Esophagus muscularis mucosa (tissue), 4 donors: ENCODE results near the gene CAMK1D. TPM values are rescaled to one million over a fixed set of nuclear protein-coding genes. Genes with fewer than 3 reads are reported as not detected.
"Not testable (repeated sequence)": the region's sequence is repeated elsewhere in the genome, so short reads cannot be mapped to it uniquely, and the experiment has no call there.

Source experiments
- DNase-seq: peaks from one replicate; pipeline ENCODE4 v3.0.0-alpha.2; 2017; ENCODE audit errors: extremely low spot score
- H3K27ac ChIP-seq, 4 donors: fragments of 200-600 bp; sonication (generic); replicated peaks in 1 of 4; 1 replicate in 3 of 4; 2 replicates in 1 of 4; pipeline ENCODE4 v1.5.1; 2016 to 2019; ENCODE audit warnings: mild to moderate bottlenecking in 1 of 4
- H3K27me3 ChIP-seq, 4 donors: fragments of 200-600 bp; sonication (generic); one replicate each; pipeline versions ENCODE4 v1.5.1 to v1.6.0; 2016 to 2019
- H3K36me3 ChIP-seq, 4 donors: fragments of 200-600 bp; sonication (generic); one replicate each; pipeline ENCODE4 v1.5.1; 2016 to 2019
- H3K4me1 ChIP-seq, 4 donors: fragments of 200-600 bp; sonication (generic); one replicate each; pipeline ENCODE4 v1.5.1; 2016 to 2019
- H3K4me3 ChIP-seq, 4 donors: fragments of 200-600 bp; sonication (generic); 1 replicate in 2 of 4; 2 replicates in 2 of 4; pipeline ENCODE4 v1.5.1; 2016 to 2019; ENCODE audit warnings: mild to moderate bottlenecking in 4 of 4, moderate library complexity in 1 of 4
- H3K9me3 ChIP-seq, 4 donors: fragments of 200-600 bp; sonication (generic); 1 replicate in 3 of 4; 2 replicates in 1 of 4; pipeline ENCODE4 v1.5.1; 2016 to 2019
- EP300 ChIP-seq: sonication (generic); formaldehyde crosslinking; IDR thresholded peaks from one replicate; pipeline ENCODE4 v1.6.1; 2017; ENCODE audit warnings: antibody characterized with exemption
- POLR2A ChIP-seq: fragments of 450-650 bp; IDR thresholded peaks from one replicate; pipeline ENCODE4 v1.6.1; 2017; ENCODE audit warnings: antibody characterized with exemption, moderate library complexity, mild to moderate bottlenecking, low read depth
- POLR2AphosphoS5 ChIP-seq, 2 donors: sonication (generic); formaldehyde crosslinking; IDR thresholded peaks; one replicate each; pipeline ENCODE4 v1.6.1; 2017; ENCODE audit warnings: antibody characterized with exemption in 2 of 2
- WGBS: methylation state at CpG from one replicate; pipeline ENCODE4 v1.1.5; 2018; 5-methylcytosine and 5-hydroxymethylcytosine counted together
- intact Hi-C: fragments of 100-400 bp; cut with DNase I; formaldehyde crosslinking; loops from one replicate; pipeline ENCODE4 v1.15.1; 2023
- total RNA-seq, 4 donors: library from RNA; depleted of rRNA; stranded (reverse); fragments of >200 nt; gene quantifications; one replicate each; pipeline versions ENCODE4 v1.1.0 to v1.2.1, GENCODE V29; 2016
- TF ChIP-seq, protein P1 (sequence below), 3 experiments: fragments of 200-600 bp in 2 of 3; fragments of 450-650 bp in 1 of 3; sonication (generic) in 2 of 3; IDR thresholded peaks; one replicate each; pipeline ENCODE4 v1.5.1; 2017 to 2019; ENCODE audit warnings: antibody characterized with exemption in 3 of 3, mild to moderate bottlenecking in 2 of 3, moderate library complexity in 1 of 3

The CAMK1D gene
- total RNA-seq, 4 donors from 2014 or later: 8.4 to 15.4 (median 11.3) TPM

DNA sequence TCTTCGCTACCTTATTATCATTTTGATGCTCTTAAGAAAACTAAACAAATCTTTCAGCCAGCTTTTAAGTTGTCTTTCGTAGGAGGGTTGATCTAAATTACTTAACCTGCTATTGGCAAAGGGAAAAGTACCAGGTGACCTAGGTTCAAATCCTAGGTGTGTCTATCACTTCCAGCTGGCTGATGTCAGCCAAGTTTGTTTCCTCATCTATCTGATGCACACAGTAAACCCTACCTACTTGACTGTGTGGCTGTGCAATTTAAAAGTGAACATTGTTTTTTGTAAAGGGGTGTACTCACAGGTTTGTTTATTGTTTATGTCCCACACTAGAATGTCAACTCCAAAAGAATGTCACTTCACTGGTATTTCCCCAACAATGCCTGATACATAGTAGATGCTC, 21.9 kb upstream of the CAMK1D start:
- Histone ChIP-seq H3K4me3 (no peak overlapping the region), H3K36me3 (no peaks in the 10 kb centered on the region), H3K27ac (no peak overlapping the region), H3K9me3 (no peaks in the 10 kb centered on the region), H3K4me1 (peaks cover 0 to 27% (median 18%) of the 10 kb centered on the region in 4 donors), H3K27me3 (no peaks in the 10 kb centered on the region)
- 69% methylated on average over 2 of the region's 2 CpGs for WGBS
- DNase-seq: no peak
- intact Hi-C loops: no loop called here
- TF ChIP-seq, protein P1, sequence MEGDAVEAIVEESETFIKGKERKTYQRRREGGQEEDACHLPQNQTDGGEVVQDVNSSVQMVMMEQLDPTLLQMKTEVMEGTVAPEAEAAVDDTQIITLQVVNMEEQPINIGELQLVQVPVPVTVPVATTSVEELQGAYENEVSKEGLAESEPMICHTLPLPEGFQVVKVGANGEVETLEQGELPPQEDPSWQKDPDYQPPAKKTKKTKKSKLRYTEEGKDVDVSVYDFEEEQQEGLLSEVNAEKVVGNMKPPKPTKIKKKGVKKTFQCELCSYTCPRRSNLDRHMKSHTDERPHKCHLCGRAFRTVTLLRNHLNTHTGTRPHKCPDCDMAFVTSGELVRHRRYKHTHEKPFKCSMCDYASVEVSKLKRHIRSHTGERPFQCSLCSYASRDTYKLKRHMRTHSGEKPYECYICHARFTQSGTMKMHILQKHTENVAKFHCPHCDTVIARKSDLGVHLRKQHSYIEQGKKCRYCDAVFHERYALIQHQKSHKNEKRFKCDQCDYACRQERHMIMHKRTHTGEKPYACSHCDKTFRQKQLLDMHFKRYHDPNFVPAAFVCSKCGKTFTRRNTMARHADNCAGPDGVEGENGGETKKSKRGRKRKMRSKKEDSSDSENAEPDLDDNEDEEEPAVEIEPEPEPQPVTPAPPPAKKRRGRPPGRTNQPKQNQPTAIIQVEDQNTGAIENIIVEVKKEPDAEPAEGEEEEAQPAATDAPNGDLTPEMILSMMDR (IDR thresholded peaks at IDR 0.05): no peak
- TF ChIP-seq POLR2AphosphoS5 (IDR thresholded peaks at IDR 0.05) (no peak), POLR2A (no peak), EP300 (no peak)

DNA sequence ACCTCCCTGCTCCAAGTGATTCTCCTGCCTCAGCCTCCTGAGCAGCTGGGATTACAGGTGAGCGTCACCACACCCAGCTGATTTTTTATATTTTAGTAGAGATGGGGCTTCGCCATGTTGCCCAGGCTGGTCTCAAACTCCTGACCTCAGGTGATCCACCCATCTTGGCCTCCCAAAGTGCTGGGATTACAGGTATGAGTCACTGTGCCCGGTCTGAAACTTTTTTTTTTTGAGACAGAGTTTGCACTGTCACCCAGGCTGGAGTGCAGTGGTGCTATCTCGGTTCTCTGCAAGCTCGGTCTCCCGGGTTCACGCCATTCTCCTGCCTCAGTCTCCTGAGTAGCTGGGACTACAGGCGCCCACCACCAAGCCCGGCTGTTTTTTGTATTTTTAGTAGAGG, 21.0 kb upstream of the CAMK1D start:
- DNase-seq, H3K4me3 ChIP-seq, H3K36me3 ChIP-seq, H3K9me3 ChIP-seq, H3K27ac ChIP-seq, H3K27me3 ChIP-seq, intact Hi-C loops: not testable (repeated sequence)
- peaks cover 2 to 34% (median 25%) of the 10 kb centered on the region in 4 donors for H3K4me1 ChIP-seq
- 90% methylated on average over 8 of the region's 9 CpGs for WGBS

DNA sequence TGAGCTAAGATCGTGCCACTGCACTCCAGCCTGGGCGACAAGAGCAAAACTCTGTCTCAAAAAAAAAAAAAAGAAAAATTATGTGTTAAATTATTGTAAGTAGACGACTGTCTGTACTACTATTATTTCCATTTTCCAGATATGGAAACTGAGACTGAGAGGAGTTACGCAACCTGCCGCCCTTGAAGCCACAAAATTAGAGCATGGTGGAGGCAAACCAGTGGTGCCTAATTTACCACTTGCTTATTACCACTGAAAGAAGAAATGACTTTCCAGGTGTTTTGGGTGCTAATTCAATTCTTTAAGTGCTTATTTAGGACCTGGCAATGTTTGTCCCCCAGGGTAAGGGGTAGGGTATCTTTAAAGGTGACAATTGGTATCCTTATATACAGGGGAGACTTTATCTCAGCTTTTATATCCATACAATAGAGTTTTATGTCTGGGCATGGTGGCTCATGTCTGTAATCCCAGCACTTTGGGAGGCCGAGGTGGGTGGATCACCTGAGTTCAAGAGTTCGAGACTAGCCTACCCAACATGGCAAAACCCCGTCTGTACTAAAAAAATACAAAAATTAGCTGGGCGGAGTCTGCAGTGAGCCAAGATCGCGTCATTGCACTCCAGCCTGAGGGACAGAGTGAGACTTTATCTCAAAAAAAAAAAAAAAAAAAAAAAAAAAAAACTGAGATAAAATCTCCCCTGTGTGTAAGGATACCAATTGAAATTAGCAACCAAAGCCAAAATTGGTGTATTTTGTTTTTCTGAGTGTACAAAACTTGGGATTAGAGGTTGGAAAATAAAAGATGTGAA, 16.6 kb upstream of the CAMK1D start:
- no peak for DNase-seq
- intact Hi-C loops: no loop called here
- Histone ChIP-seq H3K4me3 (peak overlapping the region in 1 of 4 donors; percentile 13), H3K27me3 (no peaks in the 10 kb centered on the region), H3K27ac (peak overlapping the region; percentile 72 to 77 (median 76)), H3K36me3 (no peaks in the 10 kb centered on the region), H3K4me1 (peaks cover 4 to 32% (median 28%) of the 10 kb centered on the region in 4 donors), H3K9me3 (no peaks in the 10 kb centered on the region)
- TF ChIP-seq EP300 (no peak), POLR2AphosphoS5 (IDR thresholded peaks at IDR 0.05) (no peak), POLR2A (no peak)
- TF ChIP-seq, protein P1 (IDR thresholded peaks at IDR 0.05): no peak
- 79% methylated on average over 11 of the region's 11 CpGs for WGBS

DNA sequence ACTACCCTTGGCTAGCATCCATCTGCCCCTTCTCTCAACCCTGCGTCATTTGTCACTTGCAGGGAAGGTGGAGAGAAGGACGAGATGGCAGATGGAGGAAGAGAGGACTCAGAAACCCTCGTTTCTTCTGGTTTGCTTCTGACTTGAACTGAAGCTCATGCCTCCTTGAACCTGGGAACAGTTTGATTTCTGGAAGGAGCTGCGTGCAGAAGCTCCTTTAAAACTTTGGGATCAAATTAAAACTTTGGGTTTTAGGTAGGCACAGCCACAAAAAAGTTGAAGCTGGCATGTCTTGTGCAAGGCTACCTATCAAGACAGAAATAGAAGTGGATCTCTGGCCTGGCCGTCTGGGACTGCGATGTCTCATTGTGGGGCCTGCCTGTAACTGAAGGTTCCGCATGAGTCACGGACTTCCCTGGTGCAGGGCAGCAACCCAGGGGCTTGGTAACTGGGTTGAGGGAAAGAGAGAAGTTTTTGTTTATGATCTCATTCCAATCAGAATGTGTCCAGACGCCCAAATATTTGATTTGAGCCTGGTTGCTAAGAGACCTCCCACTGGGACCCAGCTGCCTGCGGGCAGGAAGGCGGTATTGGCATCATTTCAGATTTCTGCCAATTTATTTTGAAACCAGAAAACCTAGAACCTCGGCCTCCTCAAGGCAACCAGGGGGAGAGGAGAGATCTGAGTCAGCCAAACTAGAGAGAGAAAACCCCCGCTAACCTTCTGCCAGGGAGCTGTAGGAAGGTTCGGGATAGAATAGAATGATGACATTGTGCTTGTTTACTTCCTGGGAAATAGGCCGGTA, 15.8 kb upstream of the CAMK1D start:
- peak overlapping the region; percentile 72 to 77 (median 76) for H3K27ac ChIP-seq
- TF ChIP-seq EP300 (no peak), POLR2AphosphoS5 (IDR thresholded peaks at IDR 0.05) (peak; percentile 4 to 56)
- no peak for DNase-seq
- no peaks in the 10 kb centered on the region for H3K9me3 ChIP-seq
- peak overlapping the region in 1 of 4 donors; percentile 13 for H3K4me3 ChIP-seq
- H3K4me1 ChIP-seq: peaks cover 4 to 35% (median 32%) of the 10 kb centered on the region in 4 donors
- H3K36me3 ChIP-seq: no peaks in the 10 kb centered on the region
- intact Hi-C loops: no loop called here
- 21% methylated on average over 15 of the region's 15 CpGs for WGBS
- H3K27me3 ChIP-seq: no peaks in the 10 kb centered on the region

DNA sequence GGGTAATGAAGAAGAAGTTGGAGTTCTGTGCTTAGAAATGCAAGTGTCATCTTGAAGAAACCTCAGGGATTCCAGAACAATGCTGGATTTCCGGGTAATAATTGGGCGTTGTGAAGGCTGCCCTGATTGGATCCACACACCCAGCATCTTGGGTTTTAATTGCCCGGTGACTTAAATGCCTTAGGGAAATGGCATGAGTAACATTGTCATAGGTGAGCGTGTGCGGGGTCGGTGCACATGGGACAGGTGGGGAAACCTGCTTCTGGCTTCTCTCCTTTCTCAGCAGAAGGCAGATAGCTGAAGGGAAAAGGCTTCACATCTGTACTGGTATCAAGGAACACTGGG, 15.2 kb upstream of the CAMK1D start:
- peak overlapping the region in 1 of 4 donors; percentile 13 for H3K4me3 ChIP-seq
- peak overlapping the region; percentile 72 to 77 (median 76) for H3K27ac ChIP-seq
- WGBS: 67% methylated on average over 6 of the region's 6 CpGs
- no peaks in the 10 kb centered on the region for H3K36me3 ChIP-seq
- no peak for DNase-seq
- intact Hi-C loops: no loop called here
- peaks cover 4 to 32% (median 28%) of the 10 kb centered on the region in 4 donors for H3K4me1 ChIP-seq
- H3K27me3 ChIP-seq: no peaks in the 10 kb centered on the region
- no peaks in the 10 kb centered on the region for H3K9me3 ChIP-seq
- no peak for TF ChIP-seq EP300
- TF ChIP-seq POLR2A: no peak
- TF ChIP-seq, protein P1 (IDR thresholded peaks at IDR 0.05): no peak

DNA sequence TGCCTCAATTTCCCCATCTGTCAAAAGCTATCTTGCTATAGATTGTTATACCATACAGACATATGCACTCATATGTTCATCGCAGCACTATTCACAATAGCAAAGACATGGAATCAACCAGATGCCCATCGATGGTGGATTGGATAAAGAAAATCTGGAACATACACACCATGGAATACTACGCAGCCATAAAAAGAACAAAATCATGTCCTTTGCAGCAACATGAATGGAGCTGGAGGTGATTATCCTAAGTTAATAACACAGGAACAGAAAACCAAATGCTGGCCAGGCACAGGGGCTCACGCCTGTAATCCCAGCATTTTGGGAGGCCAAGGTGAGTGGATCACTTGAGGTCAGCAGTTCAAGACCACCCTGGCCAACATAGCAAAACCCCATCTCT, 14.2 kb upstream of the CAMK1D start:
- intact Hi-C loops, H3K9me3 ChIP-seq, H3K27ac ChIP-seq, H3K27me3 ChIP-seq, DNase-seq, H3K4me3 ChIP-seq, H3K36me3 ChIP-seq: not testable (repeated sequence)
- peaks cover 4 to 28% (median 23%) of the 10 kb centered on the region in 4 donors for H3K4me1 ChIP-seq
- 75% methylated on average over 4 of the region's 4 CpGs for WGBS
